RWPE1 (cell line): ENCODE results near the gene DCUN1D2.
"Not testable (repeated sequence)": the region's sequence is repeated elsewhere in the genome, so short reads cannot be mapped to it uniquely, and the experiment has no call there.

Experiments used
- CTCF ChIA-PET: fragments of 350-600 bp; sonication (Branson Sonifier 250); formaldehyde crosslinking; extraction: SDS; loops from one replicate; lab custom pipeline; 2021; lab: Yijun Ruan, JAX
- POLR2A ChIA-PET: fragments of 400-600 bp; formaldehyde crosslinking; extraction: SDS; loops from one replicate; lab custom pipeline; 2020; ENCODE audit warnings: antibody characterized with exemption; ENCODE audit not compliant: low non-redundant PET; lab: Yijun Ruan, JAX
- DNase-seq: peaks from one replicate; pipeline ENCODE4 v3.0.0; 2012; ENCODE audit warnings: low spot score
- H3K27ac ChIP-seq: fragments of 450-650 bp; 2 replicates; pipeline ENCODE4 v1.5.1; 2017
- TF ChIP-seq, protein P1 (sequence below): fragments of 450-650 bp; conservative IDR thresholded peaks from 2 replicates; pipeline ENCODE4 v1.5.1; 2017; ENCODE audit warnings: low read depth, mild to moderate bottlenecking

DCUN1D2 gene

DNA sequence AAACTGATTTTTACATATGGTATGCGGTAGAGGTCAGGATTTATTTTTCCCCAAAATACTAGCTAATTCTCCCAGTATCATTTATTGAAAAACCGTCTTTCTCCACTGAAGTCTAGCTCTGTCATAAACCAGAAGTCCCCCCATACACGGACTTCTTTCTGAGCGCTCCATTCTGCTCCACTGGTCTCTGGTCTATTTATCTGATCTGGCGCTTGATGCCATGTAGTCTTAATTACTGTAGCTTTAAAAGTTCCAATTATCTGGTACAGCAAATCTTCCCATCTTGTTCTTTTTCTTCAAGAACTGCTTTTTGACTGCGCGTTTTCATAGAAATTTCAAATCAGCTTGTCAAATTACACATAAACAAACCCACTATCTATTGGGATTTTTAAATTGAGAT, 13.7 kb downstream of the DCUN1D2 start:
- no peak overlapping the region for H3K27ac ChIP-seq
- no peak for DNase-seq
- TF ChIP-seq, protein P1, sequence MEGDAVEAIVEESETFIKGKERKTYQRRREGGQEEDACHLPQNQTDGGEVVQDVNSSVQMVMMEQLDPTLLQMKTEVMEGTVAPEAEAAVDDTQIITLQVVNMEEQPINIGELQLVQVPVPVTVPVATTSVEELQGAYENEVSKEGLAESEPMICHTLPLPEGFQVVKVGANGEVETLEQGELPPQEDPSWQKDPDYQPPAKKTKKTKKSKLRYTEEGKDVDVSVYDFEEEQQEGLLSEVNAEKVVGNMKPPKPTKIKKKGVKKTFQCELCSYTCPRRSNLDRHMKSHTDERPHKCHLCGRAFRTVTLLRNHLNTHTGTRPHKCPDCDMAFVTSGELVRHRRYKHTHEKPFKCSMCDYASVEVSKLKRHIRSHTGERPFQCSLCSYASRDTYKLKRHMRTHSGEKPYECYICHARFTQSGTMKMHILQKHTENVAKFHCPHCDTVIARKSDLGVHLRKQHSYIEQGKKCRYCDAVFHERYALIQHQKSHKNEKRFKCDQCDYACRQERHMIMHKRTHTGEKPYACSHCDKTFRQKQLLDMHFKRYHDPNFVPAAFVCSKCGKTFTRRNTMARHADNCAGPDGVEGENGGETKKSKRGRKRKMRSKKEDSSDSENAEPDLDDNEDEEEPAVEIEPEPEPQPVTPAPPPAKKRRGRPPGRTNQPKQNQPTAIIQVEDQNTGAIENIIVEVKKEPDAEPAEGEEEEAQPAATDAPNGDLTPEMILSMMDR: no peak
- ChIA-PET POLR2A (interaction anchor here (1.1 kb wide), 1 partner anchor 14 kb away, joined by 3 read pairs; the partner anchor contains the start of gene DCUN1D2), CTCF (no interaction called here)

DNA sequence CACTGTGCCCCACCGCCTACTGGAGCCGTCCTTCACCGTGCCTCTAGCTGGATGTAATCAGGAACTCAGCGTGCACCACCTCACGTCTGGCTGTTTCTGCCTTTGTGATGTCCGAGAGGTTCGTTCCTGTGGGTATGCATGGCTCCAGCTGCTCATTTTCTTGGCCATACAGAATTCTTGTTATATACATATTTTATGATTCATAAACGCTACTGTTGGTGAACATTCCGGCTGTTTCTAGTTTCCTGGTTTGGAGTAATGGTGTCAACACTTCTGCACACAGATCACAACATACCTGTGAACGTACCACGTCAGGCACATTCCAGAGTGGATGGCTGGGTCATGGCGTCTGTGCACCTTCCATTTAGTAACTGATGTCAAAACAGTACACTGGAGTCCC, 14.6 kb downstream of the DCUN1D2 start:
- H3K27ac ChIP-seq: 0 out of 2 replicates have a peak overlapping the region, but pooled peaks have one; percentile 0
- DNase-seq: no peak
- ChIA-PET CTCF (no interaction called here), POLR2A (no interaction called here)
- TF ChIP-seq, protein P1: no peak

DNA sequence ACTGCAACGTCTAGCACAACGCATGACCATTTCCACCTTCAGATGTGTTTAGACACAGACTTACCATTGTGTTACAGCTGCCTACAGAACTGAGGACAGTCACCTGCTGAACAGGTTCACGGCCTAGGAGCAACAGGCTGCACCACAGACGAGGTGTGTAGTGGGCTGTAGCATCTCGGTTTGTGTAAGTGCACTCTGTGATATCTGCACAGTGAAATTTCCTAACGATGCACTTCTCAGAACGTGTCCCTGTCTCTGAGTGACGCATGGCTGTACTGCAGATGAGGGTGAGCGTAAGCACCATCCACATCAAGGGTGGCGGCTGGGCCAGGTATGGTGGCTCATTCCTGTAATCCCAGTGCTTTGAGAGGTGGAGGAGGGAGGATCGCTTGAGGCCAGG, 15.2 kb downstream of the DCUN1D2 start:
- no peak for DNase-seq
- TF ChIP-seq, protein P1: no peak
- ChIA-PET POLR2A (no interaction called here), CTCF (no interaction called here)
- H3K27ac ChIP-seq: 0 out of 2 replicates have a peak overlapping the region, but pooled peaks have one; percentile 0

DNA sequence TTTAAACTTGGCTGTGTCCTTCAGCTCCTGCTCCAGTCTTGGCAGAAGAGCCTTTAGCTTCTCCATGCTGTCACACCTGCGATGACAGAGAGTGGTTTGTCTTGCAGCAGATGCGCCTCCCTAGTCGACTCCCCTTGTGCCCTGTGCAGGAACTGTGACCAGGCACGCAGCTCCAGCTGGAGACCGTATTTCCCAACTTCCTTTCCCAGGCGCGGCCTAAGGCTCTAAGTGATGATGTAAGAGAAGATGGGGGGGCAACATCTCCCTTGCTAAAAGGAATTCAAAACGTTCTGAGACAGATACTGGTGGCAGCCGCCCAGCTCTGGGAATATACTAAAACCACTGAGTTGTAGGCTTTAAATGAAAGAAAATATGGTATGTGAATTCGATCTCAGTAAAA, 16.3 kb downstream of the DCUN1D2 start:
- ChIA-PET POLR2A (no interaction called here), CTCF (no interaction called here)
- H3K27ac ChIP-seq: peak overlapping the region; percentile 44
- TF ChIP-seq, protein P1: no peak
- peak; percentile 25 for DNase-seq

DNA sequence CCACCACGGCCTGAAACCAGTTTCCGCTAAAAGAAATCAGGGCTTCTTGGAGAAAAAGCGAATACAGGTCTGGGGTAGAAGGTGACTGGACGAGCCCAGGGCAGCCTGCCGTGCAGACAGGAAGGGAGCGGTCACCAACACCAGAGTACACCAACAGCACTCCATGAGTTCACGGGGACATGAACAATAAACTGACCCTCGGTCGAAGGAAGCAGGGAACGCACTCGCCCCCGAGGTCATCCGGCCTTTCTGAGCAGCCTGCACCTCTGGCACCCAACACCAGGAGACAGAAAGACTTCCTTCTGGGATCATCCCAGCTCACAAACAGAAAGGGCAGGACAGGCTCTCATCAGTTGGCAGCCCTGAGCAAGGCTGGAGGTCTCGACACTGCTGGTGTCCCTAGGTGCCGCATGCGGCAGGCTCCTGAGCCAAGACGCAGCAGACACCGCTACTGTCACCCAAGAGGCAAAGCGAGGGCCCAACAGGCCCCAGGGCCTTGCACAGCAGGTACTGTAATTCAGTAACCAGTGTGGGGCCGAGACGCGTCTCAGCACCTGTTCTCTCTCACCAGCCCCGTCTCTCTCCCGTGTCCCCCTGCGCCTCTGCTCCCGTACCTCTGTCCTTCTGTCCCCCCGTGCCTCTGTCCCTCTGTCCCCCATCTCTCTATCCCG, 18.0 kb downstream of the DCUN1D2 start:
- no peak overlapping the region for H3K27ac ChIP-seq
- no peak for DNase-seq
- CTCF ChIA-PET: no interaction called here
- TF ChIP-seq, protein P1: no peak
- POLR2A ChIA-PET: no interaction called here

DNA sequence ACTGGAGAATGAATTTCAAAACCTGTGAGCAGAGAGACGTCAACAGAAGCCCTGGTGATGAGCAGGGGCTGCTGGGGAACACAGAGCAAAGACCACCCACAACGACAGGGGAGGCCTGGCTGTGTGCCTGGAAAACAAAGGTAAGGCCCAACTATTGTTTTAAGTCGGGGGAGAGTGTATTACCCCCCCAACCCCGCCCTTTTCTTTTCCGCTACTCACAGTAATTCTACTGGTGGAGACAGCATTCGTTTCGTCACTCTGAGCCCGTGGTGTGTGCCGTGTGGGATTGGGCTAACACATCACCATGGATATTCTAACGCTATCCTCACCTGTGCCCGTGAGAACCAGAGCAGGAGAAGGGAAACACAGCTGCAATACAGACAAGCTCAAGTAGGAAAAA, 18.7 kb downstream of the DCUN1D2 start:
- H3K27ac ChIP-seq: no peak overlapping the region
- no peak for DNase-seq
- CTCF ChIA-PET: no interaction called here
- TF ChIP-seq, protein P1: no peak
- POLR2A ChIA-PET: no interaction called here

DNA sequence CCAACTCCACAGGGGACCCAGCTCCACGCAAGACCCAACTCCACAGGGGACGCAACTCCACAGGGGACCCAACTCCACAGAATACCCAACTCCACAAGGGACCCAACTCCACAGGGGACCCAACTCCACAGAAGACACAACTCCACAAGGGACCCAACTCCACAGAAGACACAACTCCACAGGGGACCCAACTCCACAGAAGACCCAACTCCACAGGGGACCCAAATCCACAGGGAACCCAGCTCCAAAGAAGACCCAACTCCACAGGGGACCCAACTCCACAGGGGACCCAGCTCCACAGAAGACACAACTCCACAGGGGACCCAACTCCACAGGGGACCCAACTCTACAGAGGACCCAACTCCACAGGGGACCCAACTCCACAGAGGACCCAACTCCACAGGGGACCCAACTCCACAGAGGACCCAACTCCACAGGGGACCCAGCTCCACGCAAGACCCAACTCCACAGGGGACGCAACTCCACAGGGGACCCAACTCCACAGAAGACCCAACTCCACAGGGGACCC, 19.8 kb downstream of the DCUN1D2 start:
- CTCF ChIA-PET, H3K27ac ChIP-seq: not testable (repeated sequence)

More for the DNA sequence above, 19.8 kb downstream of the DCUN1D2 start:
- POLR2A ChIA-PET, DNase-seq: not testable (repeated sequence)
